Common myeloid progenitor, CD34-positive (primary cell): ENCODE results near the gene KDM6A.
"Not testable (repeated sequence)": the region's sequence is repeated elsewhere in the genome, so short reads cannot be mapped to it uniquely, and the experiment has no call there.

Experiments
- CTCF ChIA-PET: fragments of 350-600 bp; sonication (Branson Sonifier 250); formaldehyde crosslinking; loops from one replicate; lab custom pipeline; 2021; ENCODE audit warnings: antibody characterized with exemption; lab: Charles Lee
- POLR2A ChIA-PET: fragments of 350-600 bp; sonication (Branson Sonifier 250); formaldehyde crosslinking; loops from one replicate; lab custom pipeline; 2021; ENCODE audit warnings: antibody characterized with exemption; lab: Charles Lee
- DNase-seq, 3 donors: peaks; one replicate each; pipeline versions ENCODE4 v3.0.0 to v3.0.0-alpha.2; 2013
- H3K27ac ChIP-seq, 2 experiments: 1 replicate in 1 of 2; 2 replicates in 1 of 2; pipeline ENCODE4 v1.7.0; 2013; ENCODE audit warnings: inconsistent platforms in 2 of 2, low read length in 2 of 2, mild to moderate bottlenecking in 2 of 2, low read depth in 1 of 2, moderate library complexity in 1 of 2; ENCODE audit not compliant: severe bottlenecking in 2 of 2, insufficient read depth in 1 of 2, poor library complexity in 1 of 2
- H3K27me3 ChIP-seq, 5 experiments: replicated peaks in 2 of 5; 1 replicate in 3 of 5; 2 replicates in 2 of 5; pipeline versions ENCODE4 v1.6.1 to v1.7.0; 2013; ENCODE audit warnings: low read length in 4 of 5, mild to moderate bottlenecking in 2 of 5, moderate library complexity in 2 of 5, inconsistent platforms in 1 of 5; ENCODE audit not compliant: insufficient read depth in 5 of 5, control insufficient read depth in 4 of 5
- H3K36me3 ChIP-seq, 4 experiments: 1 replicate in 2 of 4; 2 replicates in 2 of 4; pipeline versions ENCODE4 v1.6.1 to v1.7.0; 2013; ENCODE audit warnings: low read length in 3 of 4, control low read depth in 1 of 4, mild to moderate bottlenecking in 1 of 4; ENCODE audit not compliant: control insufficient read depth in 4 of 4, insufficient read depth in 4 of 4
- H3K4me1 ChIP-seq, 4 experiments: 1 replicate in 3 of 4; 2 replicates in 1 of 4; pipeline versions ENCODE4 v1.6.1 to v1.7.1; 2013; ENCODE audit warnings: low read length in 3 of 4, mild to moderate bottlenecking in 3 of 4, control low read depth in 1 of 4, inconsistent platforms in 1 of 4, moderate library complexity in 1 of 4; ENCODE audit not compliant: control insufficient read depth in 4 of 4, insufficient read depth in 4 of 4; ENCODE audit errors: control extremely low read depth in 1 of 4
- H3K4me3 ChIP-seq, 7 experiments: 1 replicate in 4 of 7; 2 replicates in 3 of 7; pipeline versions ENCODE4 v1.5.1 to v1.7.0; 2013; ENCODE audit warnings: mild to moderate bottlenecking in 7 of 7, low read length in 6 of 7, moderate library complexity in 6 of 7, inconsistent platforms in 2 of 7, low read depth in 2 of 7, control low read depth in 1 of 7; ENCODE audit not compliant: insufficient read depth in 4 of 7, control insufficient read depth in 1 of 7; ENCODE audit errors: extremely low read depth in 1 of 7
- H3K9me3 ChIP-seq, 5 experiments: 1 replicate in 4 of 5; 2 replicates in 1 of 5; pipeline versions ENCODE4 v1.6.1 to v1.7.1; 2013; ENCODE audit warnings: low read length in 4 of 5, mild to moderate bottlenecking in 2 of 5, inconsistent platforms in 1 of 5, low read depth in 1 of 5, moderate library complexity in 1 of 5; ENCODE audit not compliant: control insufficient read depth in 4 of 5, insufficient read depth in 2 of 5; ENCODE audit errors: control extremely low read depth in 1 of 5
- WGBS: methylation state at CpG from one replicate; pipeline ENCODE4 v1.1.5; 2013; ENCODE audit not compliant: insufficient coverage; 5-methylcytosine and 5-hydroxymethylcytosine counted together

Gene KDM6A

DNA sequence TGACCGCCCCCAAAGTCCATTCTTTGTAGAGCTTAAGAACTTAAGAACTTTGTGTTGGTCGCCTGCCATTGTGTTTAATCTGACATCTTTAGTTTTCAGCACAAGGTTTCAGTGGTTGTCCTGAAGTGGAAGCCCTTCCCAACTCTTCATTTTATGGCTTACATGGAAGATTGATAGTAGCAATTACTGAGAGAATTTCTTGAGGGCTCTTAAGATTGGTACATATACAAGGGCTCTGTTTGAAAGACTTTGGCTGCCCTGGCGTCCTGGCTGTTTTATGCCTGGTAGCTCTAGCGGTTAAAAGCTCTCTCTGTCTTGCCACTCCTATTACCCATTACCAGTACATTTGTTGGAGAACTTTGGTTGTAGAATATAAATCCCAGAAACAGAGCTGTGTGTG is 75.0 kb downstream of the KDM6A start:
- no peak for DNase-seq
- no peak overlapping the region for H3K4me3 ChIP-seq
- peaks cover 0 to 7% (median 5%) of the 10 kb centered on the region in 5 experiments for H3K9me3 ChIP-seq
- WGBS = 100% methylated on average over 1 of the region's 4 CpGs
- H3K27ac ChIP-seq = no peak overlapping the region
- ChIA-PET CTCF (no interaction called here), POLR2A (no interaction called here)
- H3K4me1 ChIP-seq = peaks cover 0 to 2% (median 0%) of the 10 kb centered on the region in 4 experiments
- H3K27me3 ChIP-seq = no peaks in the 10 kb centered on the region
- peaks cover 0 to 3% (median 0%) of the 10 kb centered on the region in 4 experiments for H3K36me3 ChIP-seq

DNA sequence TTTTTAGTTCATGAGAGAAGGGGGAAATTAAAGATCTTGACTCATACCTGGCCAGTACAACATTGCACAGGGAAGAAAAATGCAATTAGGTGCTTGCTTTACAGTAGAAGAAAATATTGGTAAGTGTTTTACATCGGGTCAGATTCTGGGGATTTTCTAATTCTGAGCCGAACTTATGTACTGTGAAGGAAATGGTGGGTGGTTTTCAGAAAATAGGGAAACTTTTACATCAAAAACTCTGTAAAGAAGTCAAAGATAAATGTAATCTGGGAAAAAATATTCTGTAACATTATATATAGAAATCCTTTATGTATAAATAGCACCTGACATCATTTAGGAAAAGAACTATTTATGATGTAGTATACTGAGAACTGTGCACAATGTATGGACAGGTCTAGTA is 75.4 kb downstream of the KDM6A start:
- CTCF ChIA-PET = no interaction called here
- peaks cover 0 to 2% (median 0%) of the 10 kb centered on the region in 4 experiments for H3K4me1 ChIP-seq
- peaks cover 0 to 3% (median 0%) of the 10 kb centered on the region in 4 experiments for H3K36me3 ChIP-seq
- H3K9me3 ChIP-seq = peaks cover 0 to 7% (median 5%) of the 10 kb centered on the region in 5 experiments
- WGBS = no CpG with 5 or more reads among the region's 2 CpGs
- POLR2A ChIA-PET = no interaction called here
- H3K27ac ChIP-seq = no peak overlapping the region
- no peak for DNase-seq
- H3K4me3 ChIP-seq = no peak overlapping the region
- no peaks in the 10 kb centered on the region for H3K27me3 ChIP-seq

DNA sequence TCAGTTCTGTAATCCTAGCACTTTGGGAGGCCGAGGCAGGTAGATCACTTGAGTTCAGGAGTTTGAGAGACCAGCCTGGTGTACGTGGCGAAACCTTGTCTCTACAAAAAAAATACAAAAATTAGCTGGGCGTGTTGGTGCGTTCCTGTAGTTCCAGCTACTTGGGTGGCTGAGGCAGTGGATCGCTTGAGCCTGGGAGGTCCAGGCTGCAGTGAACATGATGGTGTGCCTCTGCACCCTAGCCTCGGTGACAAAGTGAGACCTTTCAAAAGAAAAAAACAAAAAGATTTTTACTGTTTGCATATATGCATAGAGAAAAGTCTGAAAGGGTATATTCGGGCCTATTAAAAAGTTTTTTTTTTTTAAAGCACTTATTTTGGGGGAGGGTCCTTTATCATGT is 76.1 kb downstream of the KDM6A start:
- peaks cover 0 to 3% (median 0%) of the 10 kb centered on the region in 4 experiments for H3K36me3 ChIP-seq
- ChIA-PET POLR2A (interaction anchor here (0.7 kb wide), 1 partner anchor 23 kb away, joined by 6 read pairs; no protein-coding TSS in a partner anchor), CTCF (no interaction called here)
- H3K4me1 ChIP-seq = peaks cover 0 to 2% (median 0%) of the 10 kb centered on the region in 4 experiments
- no peak for DNase-seq
- 99% methylated on average over 7 of the region's 8 CpGs for WGBS
- no peak overlapping the region for H3K4me3 ChIP-seq
- H3K9me3 ChIP-seq = peaks cover 0 to 6% (median 4%) of the 10 kb centered on the region in 5 experiments
- H3K27ac ChIP-seq = no peak overlapping the region
- no peaks in the 10 kb centered on the region for H3K27me3 ChIP-seq

DNA sequence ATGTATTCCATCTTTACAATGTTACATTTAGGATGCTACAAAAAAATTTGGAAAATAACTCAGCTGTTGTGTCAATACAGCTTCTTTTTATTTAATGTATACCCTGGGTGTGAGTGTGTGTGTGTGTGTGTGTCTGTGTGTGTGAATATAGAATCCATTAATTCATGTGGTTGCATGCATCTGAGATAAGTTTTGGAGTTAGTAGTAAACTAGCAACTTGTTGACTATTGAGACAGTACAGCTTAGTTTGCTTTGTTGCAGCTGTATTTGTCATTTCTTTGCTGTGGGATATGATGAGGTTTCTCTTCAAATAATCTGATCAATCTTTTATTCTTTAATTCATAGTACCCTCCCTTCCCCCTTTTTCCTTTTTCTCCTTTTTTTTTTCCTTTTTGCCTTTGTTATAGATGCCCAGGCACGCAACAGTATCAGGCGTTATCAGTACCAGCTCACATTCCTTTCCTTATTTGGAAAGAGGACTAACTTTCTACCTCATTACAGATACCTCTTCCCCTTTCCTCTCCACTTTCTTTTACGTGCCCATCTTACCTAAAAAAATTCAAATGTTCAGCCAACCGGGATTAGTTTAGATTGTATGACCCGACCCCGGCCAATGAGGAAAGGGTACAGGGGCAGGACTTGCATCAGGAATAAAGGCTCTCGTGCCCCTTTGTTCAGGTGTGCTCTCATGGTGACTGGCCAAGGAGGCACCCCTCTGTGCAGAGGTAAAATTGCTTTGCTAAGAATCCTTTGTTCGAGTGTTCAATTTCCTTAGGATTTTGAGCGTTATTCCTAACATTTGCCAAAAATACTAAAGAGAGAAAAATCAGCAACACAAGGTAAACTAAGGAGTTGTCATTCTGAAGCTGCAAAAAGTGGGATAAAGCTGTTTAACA is 77.7 kb downstream of the KDM6A start:
- H3K4me3 ChIP-seq, DNase-seq, H3K9me3 ChIP-seq, H3K4me1 ChIP-seq, CTCF ChIA-PET, POLR2A ChIA-PET, H3K27ac ChIP-seq, H3K36me3 ChIP-seq, H3K27me3 ChIP-seq: not testable (repeated sequence)
- WGBS = 76% methylated on average over 7 of the region's 9 CpGs

DNA sequence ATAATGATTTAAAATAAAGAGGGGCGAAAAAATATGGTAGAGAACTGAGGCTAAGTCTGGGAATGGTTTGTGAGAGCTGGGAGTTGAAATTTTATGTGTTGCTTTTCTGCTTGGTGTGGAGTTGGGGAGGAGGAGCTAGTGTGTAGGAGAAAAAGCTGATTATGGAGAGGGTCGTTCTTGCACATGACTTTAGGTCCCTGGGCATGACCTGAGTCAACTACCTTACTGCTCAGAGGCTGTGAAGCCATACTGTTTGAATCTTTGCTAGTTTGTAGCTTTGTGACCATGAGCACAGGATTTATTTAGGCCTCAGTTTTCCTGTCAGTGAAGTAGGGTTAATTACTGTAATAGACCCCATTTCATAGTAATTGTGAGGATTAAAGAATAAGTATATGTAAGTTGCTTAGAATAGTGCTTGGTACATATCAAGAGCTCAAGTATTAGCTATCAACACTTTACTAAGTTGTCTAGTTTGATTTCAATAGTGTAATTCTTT is 78.6 kb downstream of the KDM6A start:
- H3K36me3 ChIP-seq = no peaks in the 10 kb centered on the region
- no peak overlapping the region for H3K27ac ChIP-seq
- no peak for DNase-seq
- CTCF ChIA-PET = no interaction called here
- H3K27me3 ChIP-seq = no peaks in the 10 kb centered on the region
- no peak overlapping the region for H3K4me3 ChIP-seq
- peaks cover 0 to 2% (median 0%) of the 10 kb centered on the region in 4 experiments for H3K4me1 ChIP-seq
- POLR2A ChIA-PET = no interaction called here
- peaks cover 0 to 2% (median 0%) of the 10 kb centered on the region in 5 experiments for H3K9me3 ChIP-seq
- 100% methylated on average over 2 of the region's 2 CpGs for WGBS

DNA sequence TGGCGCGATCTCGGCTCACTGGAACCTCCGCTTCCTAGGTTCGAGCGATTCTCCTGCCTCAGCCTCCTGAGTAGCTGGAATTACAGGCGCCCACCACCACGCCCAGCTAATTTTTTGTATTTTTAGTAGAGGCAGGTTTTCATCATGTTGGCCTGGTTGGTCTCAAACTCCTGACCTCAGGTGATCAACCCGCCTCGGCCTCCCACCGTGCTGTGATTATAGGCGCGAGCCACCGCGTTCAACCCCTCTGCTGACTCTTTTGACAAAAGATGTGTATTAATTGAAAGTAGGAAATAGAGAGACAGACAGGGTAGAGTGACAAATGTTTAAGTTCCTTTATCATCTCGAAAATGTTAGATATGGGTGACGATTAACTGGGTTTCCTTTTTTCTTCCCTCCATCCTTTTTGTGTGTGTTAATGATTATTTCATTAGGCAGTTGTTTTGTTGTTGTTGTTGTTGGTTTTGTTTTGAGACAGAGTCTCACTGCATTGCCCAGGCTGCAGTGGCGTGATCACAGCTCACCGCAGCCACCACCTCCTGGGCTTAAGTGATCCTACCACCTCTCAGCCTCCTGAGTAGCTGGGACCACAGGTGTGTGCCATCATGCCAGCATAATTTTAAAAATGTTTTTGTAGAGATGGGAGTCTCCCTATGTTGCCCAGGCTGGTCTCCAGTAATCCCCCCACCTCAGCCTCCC is 79.5 kb downstream of the KDM6A start:
- DNase-seq = no peak
- no peak overlapping the region for H3K27ac ChIP-seq
- ChIA-PET POLR2A (no interaction called here), CTCF (no interaction called here)
- no peak overlapping the region for H3K4me3 ChIP-seq
- WGBS = 100% methylated on average over 14 of the region's 19 CpGs
- H3K9me3 ChIP-seq = no peaks in the 10 kb centered on the region
- no peaks in the 10 kb centered on the region for H3K36me3 ChIP-seq
- H3K4me1 ChIP-seq = peaks cover 0 to 2% (median 0%) of the 10 kb centered on the region in 4 experiments
- H3K27me3 ChIP-seq = no peaks in the 10 kb centered on the region
